HCT116 (cell line): Measurements from ENCODE around the gene DSTYK. TPM values are rescaled to one million over a fixed set of nuclear protein-coding genes. Genes with fewer than 3 reads are reported as not detected.

Experiments used
- ATAC-seq: fragments of 200-7000 bp; cut with Tn5 transposase; 2 replicates; pipeline ENCODE4 v1.9.1; 2020; ENCODE audit warnings: mild to moderate bottlenecking, moderate library complexity
- BruUV-seq: library from RNA; stranded (reverse); fragments of 400-500 nt; replicated peaks from 2 replicates; lab custom pipeline; 2021; lab: Mats Ljungman, UMichigan
- CTCF ChIA-PET: fragments of 300-600 bp; sonication (Branson Sonifier 250); formaldehyde crosslinking; loops from one replicate; lab custom pipeline; 2021; ENCODE audit warnings: antibody characterized with exemption; lab: Charles Lee
- POLR2A ChIA-PET: fragments of 300-600, 350-600 bp; sonication (Branson Sonifier 250); formaldehyde crosslinking; loops from one replicate; lab custom pipeline; 2021; ENCODE audit warnings: antibody characterized with exemption; lab: Charles Lee
- RAD21 ChIA-PET, 2 experiments: fragments of 300-600 bp; sonication (Branson Sonifier 250); formaldehyde crosslinking; loops; one replicate each; lab custom pipeline; 2023; ENCODE audit warnings: low total read pairs in 2 of 2; ENCODE audit not compliant: uncharacterized antibody in 2 of 2, unreplicated experiment in 2 of 2, low non-redundant PET in 1 of 2; lab: Charles Lee
- DNase-seq: peaks from one replicate; pipeline ENCODE4 v3.0.0-alpha.2; 2010; ENCODE audit warnings: low read depth, low spot score
- H2AFZ ChIP-seq: fragments of 200-600 bp; shearing (Covaris generic), sonication (generic); 2 replicates; pipeline ENCODE4 v1.6.1; 2017; ENCODE audit warnings: low read depth, mixed run types, mixed read lengths, antibody characterized with exemption, low read length; ENCODE audit not compliant: poor library complexity, severe bottlenecking
- H3K27ac ChIP-seq: 2 replicates; pipeline ENCODE4 v1.5.1; 2012; ENCODE audit warnings: low read depth, low read length
- H3K27me3 ChIP-seq: fragments of 200-600 bp; sonication (generic); 2 replicates; pipeline ENCODE4 v1.6.1; 2016; ENCODE audit warnings: mixed run types, low read length, mixed read lengths; ENCODE audit not compliant: insufficient read depth
- H3K36me3 ChIP-seq, 2 experiments: fragments of 200-500 bp in 1 of 2; fragments of 200-600 bp in 1 of 2; sonication (Bioruptor generic) in 1 of 2; sonication (generic) in 1 of 2; 2 replicates each; pipeline versions ENCODE4 v1.5.1 to v1.6.1; 2014 to 2016; ENCODE audit warnings: low read length in 2 of 2, inconsistent platforms in 1 of 2, mixed read lengths in 1 of 2, mixed run types in 1 of 2; ENCODE audit not compliant: insufficient read depth in 2 of 2, control insufficient read depth in 1 of 2
- H3K4me1 ChIP-seq, 2 experiments: fragments of 200-600 bp in 1 of 2; sonication (generic) in 1 of 2; 2 replicates each; pipeline versions ENCODE4 v1.5.1 to v1.6.1; 2012 to 2017; ENCODE audit warnings: low read length in 2 of 2, inconsistent platforms in 1 of 2, mild to moderate bottlenecking in 1 of 2, mixed read lengths in 1 of 2, mixed run types in 1 of 2, moderate library complexity in 1 of 2; ENCODE audit not compliant: insufficient read depth in 2 of 2, control insufficient read depth in 1 of 2
- H3K4me2 ChIP-seq: fragments of 200-600 bp; sonication (generic); 2 replicates; pipeline ENCODE4 v1.6.1; 2017; ENCODE audit warnings: mixed run types, low read length, mixed read lengths
- H3K4me3 ChIP-seq, 2 experiments: fragments of 200-600 bp in 1 of 2; sonication (generic) in 1 of 2; replicated peaks in 1 of 2; 2 replicates each; pipeline ENCODE4 v1.5.1; 2011 to 2016; ENCODE audit warnings: low read length in 2 of 2, control low read depth in 1 of 2, low read depth in 1 of 2, mild to moderate bottlenecking in 1 of 2, mixed read lengths in 1 of 2, mixed run types in 1 of 2
- H3K79me2 ChIP-seq: fragments of 200-600 bp; sonication (generic); 2 replicates; pipeline ENCODE4 v1.6.1; 2017; ENCODE audit warnings: mild to moderate bottlenecking, mixed run types, low read length, moderate library complexity, mixed read lengths; ENCODE audit not compliant: insufficient read depth
- H3K9ac ChIP-seq: fragments of 200-600 bp; sonication (generic); 2 replicates; pipeline ENCODE4 v1.6.1; 2016; ENCODE audit warnings: low read length, mixed read lengths
- H3K9me2 ChIP-seq: fragments of 200-600 bp; sonication (generic), shearing (Covaris generic); 2 replicates; pipeline ENCODE4 v1.6.1; 2017; ENCODE audit warnings: mixed run types, mild to moderate bottlenecking, moderate library complexity; ENCODE audit not compliant: insufficient read depth
- H3K9me3 ChIP-seq, 2 experiments: fragments of 200-500 bp in 1 of 2; fragments of 200-600 bp in 1 of 2; sonication (Bioruptor generic) in 1 of 2; sonication (generic) in 1 of 2; 2 replicates each; pipeline ENCODE4 v1.6.1; 2014 to 2017; ENCODE audit warnings: low read length in 2 of 2, mixed read lengths in 2 of 2, inconsistent platforms in 1 of 2, low read depth in 1 of 2, mild to moderate bottlenecking in 1 of 2, mixed run types in 1 of 2, moderate library complexity in 1 of 2; ENCODE audit not compliant: control insufficient read depth in 1 of 2, insufficient read depth in 1 of 2
- H4K20me1 ChIP-seq: fragments of 200-600 bp; sonication (generic), shearing (Covaris generic); 2 replicates; pipeline ENCODE4 v1.6.1; 2017; ENCODE audit warnings: mixed run types, mild to moderate bottlenecking, moderate library complexity; ENCODE audit not compliant: insufficient read depth
- CBX3 ChIP-seq: IDR thresholded peaks from 2 replicates; pipeline ENCODE4 v1.6.1; 2012; ENCODE audit warnings: low read depth
- CEBPB ChIP-seq: IDR thresholded peaks from 2 replicates; pipeline ENCODE4 v1.6.1; 2012; ENCODE audit warnings: low read depth
- EZH2phosphoT487 ChIP-seq: fragments of 200-600 bp; IDR thresholded peaks from 2 replicates; pipeline ENCODE4 v1.6.1; 2018; ENCODE audit warnings: antibody characterized with exemption, borderline replicate concordance
- JUND ChIP-seq: IDR thresholded peaks from 2 replicates; pipeline ENCODE4 v1.6.1; 2012
- POLR2A ChIP-seq: IDR thresholded peaks from 2 replicates; pipeline ENCODE4 v1.7.0; 2011; ENCODE audit warnings: borderline replicate concordance; ENCODE audit not compliant: insufficient read depth, insufficient read length; ENCODE audit errors: extremely low read depth
- POLR2AphosphoS5 ChIP-seq: IDR thresholded peaks from 2 replicates; pipeline ENCODE4 v1.6.1; 2011; ENCODE audit warnings: mild to moderate bottlenecking, low read depth, low read length, moderate library complexity
- SP1 ChIP-seq: IDR thresholded peaks from 2 replicates; pipeline ENCODE4 v1.6.1; 2012; ENCODE audit warnings: low read depth
- TCF7L2 ChIP-seq: IDR thresholded peaks from 2 replicates; pipeline ENCODE4 v1.7.0; 2011; ENCODE audit warnings: borderline replicate concordance, inconsistent platforms; ENCODE audit not compliant: insufficient read depth, insufficient read length; ENCODE audit errors: extremely low read depth
- YY1 ChIP-seq: IDR thresholded peaks from 2 replicates; pipeline ENCODE4 v1.6.1; 2011; ENCODE audit warnings: low read length, low read depth, moderate library complexity, mild to moderate bottlenecking; ENCODE audit not compliant: insufficient replicate concordance; ENCODE audit errors: extremely low read depth
- ZFX ChIP-seq: fragments of 450-650 bp; IDR thresholded peaks from 2 replicates; pipeline ENCODE4 v1.6.1; 2017
- ZNF274 ChIP-seq: fragments of 200-500 bp; sonication (Bioruptor generic); IDR thresholded peaks from 2 replicates; pipeline ENCODE4 v1.6.1; 2014; ENCODE audit warnings: mild to moderate bottlenecking, low read depth, low read length, inconsistent platforms
- intact Hi-C: fragments of 100-400 bp; cut with micrococcal nuclease; formaldehyde crosslinking; loops from 2 replicates; pipeline ENCODE4 v1.10.0; 2022
- total RNA-seq: library from RNA; stranded (reverse); gene quantifications from one replicate; pipeline ENCODE4 v1.2.1, GENCODE V29; 2021; ENCODE audit not compliant: unreplicated experiment
- TF ChIP-seq, protein P1 (sequence below), 3 experiments: fragments of 200-600 bp in 1 of 3; sonication (generic) in 1 of 3; IDR thresholded peaks in 2 of 3; conservative IDR thresholded peaks in 1 of 3; 2 replicates each; pipeline ENCODE4 v1.5.1; 2012 to 2017; ENCODE audit warnings: low read depth in 2 of 3, low read length in 2 of 3, antibody characterized with exemption in 1 of 3, borderline replicate concordance in 1 of 3, control low read depth in 1 of 3, mild to moderate bottlenecking in 1 of 3, mixed read lengths in 1 of 3, mixed run types in 1 of 3, moderate library complexity in 1 of 3; ENCODE audit not compliant: insufficient read depth in 1 of 3
- TF ChIP-seq, protein P2 (sequence below): IDR thresholded peaks from 2 replicates; pipeline ENCODE4 v1.6.1; 2011; ENCODE audit warnings: mild to moderate bottlenecking, low read length, moderate library complexity; ENCODE audit not compliant: insufficient replicate concordance; ENCODE audit errors: extremely low read depth
- TF ChIP-seq, protein P3 (sequence below): IDR thresholded peaks from 2 replicates; pipeline ENCODE4 v1.6.1; 2012
- TF ChIP-seq, protein P4 (sequence below): IDR thresholded peaks from 2 replicates; pipeline ENCODE4 v1.6.1; 2012

DSTYK gene
- total RNA-seq, 1 experiment from 2014 or later, result 6.6 TPM

DNA sequence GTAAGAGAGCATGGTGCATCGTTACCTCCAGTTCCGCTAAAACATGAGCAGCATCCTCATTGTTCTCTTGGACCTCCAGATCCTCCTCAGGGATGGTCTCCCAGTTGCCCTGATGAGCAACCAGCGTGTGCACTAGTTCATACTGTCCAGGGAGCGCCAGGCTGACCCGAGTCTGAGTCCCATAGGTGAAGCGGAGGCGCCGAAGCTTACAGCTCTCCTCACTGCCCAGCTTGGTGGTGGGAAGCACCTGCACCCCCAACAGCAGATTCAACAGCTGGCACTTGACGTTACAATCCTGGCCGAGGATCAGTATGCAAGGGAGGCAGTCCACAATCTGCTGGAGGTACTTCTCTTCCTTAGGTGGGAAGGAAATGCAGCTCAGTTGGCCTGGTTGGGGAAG, 24.1 kb downstream of the DSTYK start:
- Histone ChIP-seq H4K20me1 (no peaks in the 10 kb centered on the region), H3K4me3 (no peak overlapping the region), H3K9me2 (no peaks in the 10 kb centered on the region), H3K9ac (no peak overlapping the region), H3K36me3 (no peaks in the 10 kb centered on the region), H3K27me3 (no peaks in the 10 kb centered on the region), H2AFZ (no peak overlapping the region), H3K4me1 (peaks cover 5 to 9% of the 10 kb centered on the region in 2 experiments; a peak in 3 of 4 replicates), H3K9me3 (no peaks in the 10 kb centered on the region), H3K79me2 (peaks cover 27% of the 10 kb centered on the region), H3K27ac (no peak overlapping the region), H3K4me2 (no peak overlapping the region)
- POLR2A ChIA-PET, result no interaction called here
- BruUV-seq, result no TSS peak
- RAD21 ChIA-PET, result no interaction called here
- intact Hi-C loops, result no loop called here
- no peak for DNase-seq
- TF ChIP-seq, protein P1, sequence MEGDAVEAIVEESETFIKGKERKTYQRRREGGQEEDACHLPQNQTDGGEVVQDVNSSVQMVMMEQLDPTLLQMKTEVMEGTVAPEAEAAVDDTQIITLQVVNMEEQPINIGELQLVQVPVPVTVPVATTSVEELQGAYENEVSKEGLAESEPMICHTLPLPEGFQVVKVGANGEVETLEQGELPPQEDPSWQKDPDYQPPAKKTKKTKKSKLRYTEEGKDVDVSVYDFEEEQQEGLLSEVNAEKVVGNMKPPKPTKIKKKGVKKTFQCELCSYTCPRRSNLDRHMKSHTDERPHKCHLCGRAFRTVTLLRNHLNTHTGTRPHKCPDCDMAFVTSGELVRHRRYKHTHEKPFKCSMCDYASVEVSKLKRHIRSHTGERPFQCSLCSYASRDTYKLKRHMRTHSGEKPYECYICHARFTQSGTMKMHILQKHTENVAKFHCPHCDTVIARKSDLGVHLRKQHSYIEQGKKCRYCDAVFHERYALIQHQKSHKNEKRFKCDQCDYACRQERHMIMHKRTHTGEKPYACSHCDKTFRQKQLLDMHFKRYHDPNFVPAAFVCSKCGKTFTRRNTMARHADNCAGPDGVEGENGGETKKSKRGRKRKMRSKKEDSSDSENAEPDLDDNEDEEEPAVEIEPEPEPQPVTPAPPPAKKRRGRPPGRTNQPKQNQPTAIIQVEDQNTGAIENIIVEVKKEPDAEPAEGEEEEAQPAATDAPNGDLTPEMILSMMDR (IDR thresholded peaks at IDR 0.05 in 2 of 3, conservative IDR thresholded peaks at IDR 0.05 in 1 of 3; ENCODE audit: borderline replicate concordance in 1 of 3, insufficient read depth in 1 of 3, low read depth in 2 of 3, low read length in 2 of 3), result no peak
- TF ChIP-seq TCF7L2, result no peak
- no peak for TF ChIP-seq CBX3
- TF ChIP-seq, protein P2, sequence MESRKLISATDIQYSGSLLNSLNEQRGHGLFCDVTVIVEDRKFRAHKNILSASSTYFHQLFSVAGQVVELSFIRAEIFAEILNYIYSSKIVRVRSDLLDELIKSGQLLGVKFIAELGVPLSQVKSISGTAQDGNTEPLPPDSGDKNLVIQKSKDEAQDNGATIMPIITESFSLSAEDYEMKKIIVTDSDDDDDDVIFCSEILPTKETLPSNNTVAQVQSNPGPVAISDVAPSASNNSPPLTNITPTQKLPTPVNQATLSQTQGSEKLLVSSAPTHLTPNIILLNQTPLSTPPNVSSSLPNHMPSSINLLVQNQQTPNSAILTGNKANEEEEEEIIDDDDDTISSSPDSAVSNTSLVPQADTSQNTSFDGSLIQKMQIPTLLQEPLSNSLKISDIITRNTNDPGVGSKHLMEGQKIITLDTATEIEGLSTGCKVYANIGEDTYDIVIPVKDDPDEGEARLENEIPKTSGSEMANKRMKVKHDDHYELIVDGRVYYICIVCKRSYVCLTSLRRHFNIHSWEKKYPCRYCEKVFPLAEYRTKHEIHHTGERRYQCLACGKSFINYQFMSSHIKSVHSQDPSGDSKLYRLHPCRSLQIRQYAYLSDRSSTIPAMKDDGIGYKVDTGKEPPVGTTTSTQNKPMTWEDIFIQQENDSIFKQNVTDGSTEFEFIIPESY, result no peak
- no peak for TF ChIP-seq POLR2AphosphoS5
- TF ChIP-seq CEBPB, result no peak
- TF ChIP-seq EZH2phosphoT487, result no peak
- TF ChIP-seq, protein P3, sequence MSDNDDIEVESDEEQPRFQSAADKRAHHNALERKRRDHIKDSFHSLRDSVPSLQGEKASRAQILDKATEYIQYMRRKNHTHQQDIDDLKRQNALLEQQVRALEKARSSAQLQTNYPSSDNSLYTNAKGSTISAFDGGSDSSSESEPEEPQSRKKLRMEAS, result no peak
- TF ChIP-seq YY1, result no peak
- TF ChIP-seq ZFX, result no peak
- no peak for TF ChIP-seq JUND
- TF ChIP-seq ZNF274, result no peak
- no peak for TF ChIP-seq POLR2A
- TF ChIP-seq, protein P4, sequence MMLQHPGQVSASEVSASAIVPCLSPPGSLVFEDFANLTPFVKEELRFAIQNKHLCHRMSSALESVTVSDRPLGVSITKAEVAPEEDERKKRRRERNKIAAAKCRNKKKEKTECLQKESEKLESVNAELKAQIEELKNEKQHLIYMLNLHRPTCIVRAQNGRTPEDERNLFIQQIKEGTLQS, result no peak
- no peak for TF ChIP-seq SP1
- no peak for ATAC-seq
- CTCF ChIA-PET, result no interaction called here
